ENCODE measurements around the gene CEP290. TPM values are rescaled to one million over a fixed set of nuclear protein-coding genes. Genes with fewer than 3 reads are reported as not detected.
"Not testable (repeated sequence)": the region's sequence is repeated elsewhere in the genome, so short reads cannot be mapped to it uniquely, and the experiment has no call there.

The CEP290 gene
- polyA plus RNA-seq, 1 donor = 12.7 TPM

- DNase-seq (ENCODE audit: low read depth) = no peak
Observed at GRCh38 chr12:88056571-88056970, 85.3 kb downstream of the CEP290 start.

GRCh38 chr12:88052686-88053085, 89.2 kb downstream of the CEP290 start:
- no peak for DNase-seq (ENCODE audit: low read depth)

GRCh38 chr12:88044035-88044434, 97.9 kb downstream of the CEP290 start:
- no peak for DNase-seq (ENCODE audit: low read depth)

- no peak for DNase-seq (ENCODE audit: low read depth)
Observed at GRCh38 chr12:88037770-88038169, 104.1 kb downstream of the CEP290 start.

- DNase-seq (ENCODE audit: low read depth) = no peak
Observed at GRCh38 chr12:88036353-88036965, 105.4 kb downstream of the CEP290 start.

GRCh38 chr12:88035907-88036289, 106.0 kb downstream of the CEP290 start:
- no peak for DNase-seq (ENCODE audit: low read depth)

GRCh38 chr12:88035271-88035906, 106.5 kb downstream of the CEP290 start:
- DNase-seq (ENCODE audit: low read depth) = peak; percentile 65

GRCh38 chr12:88031161-88031560, 110.7 kb downstream of the CEP290 start:
- not testable (repeated sequence) for DNase-seq (ENCODE audit: low read depth)

GRCh38 chr12:88029093-88029665, 112.7 kb downstream of the CEP290 start, which contains the start of gene C12orf50:
C12orf50 (minus strand) TSS chr12:88029401; CDS start chr12:88026962, 2,439 bp downstream.
- no peak for DNase-seq (ENCODE audit: low read depth)

- DNase-seq (ENCODE audit: low read depth) = no peak
Observed at GRCh38 chr12:88026196-88026595, 115.7 kb downstream of the CEP290 start.

- DNase-seq (ENCODE audit: low read depth) = no peak
Observed at GRCh38 chr12:88017964-88018363, 123.9 kb downstream of the CEP290 start.

- no peak for DNase-seq (ENCODE audit: low read depth)
Observed at GRCh38 chr12:88015825-88016224, 126.1 kb downstream of the CEP290 start.

GRCh38 chr12:88011755-88012154, 130.1 kb downstream of the CEP290 start:
- DNase-seq (ENCODE audit: low read depth) = no peak

GRCh38 chr12:88006351-88006750, 135.5 kb downstream of the CEP290 start:
- no peak for DNase-seq (ENCODE audit: low read depth)

GRCh38 chr12:88001327-88001726, 140.6 kb downstream of the CEP290 start:
- DNase-seq (ENCODE audit: low read depth) = no peak

Other genes starting within 250 kb of the CEP290 start
- 0.34 TPM for gene C12orf50, start 112.7 kb downstream of the CEP290 start, polyA plus RNA-seq (ENCODE audit: insufficient read length)
- gene TMTC3, start 219 bp upstream of the CEP290 start, polyA plus RNA-seq (ENCODE audit: insufficient read length) = 12.3 TPM